Keratinocyte (primary cell): ENCODE measurements around the gene HAO2. TPM values are rescaled to one million over a fixed set of nuclear protein-coding genes. Genes with fewer than 3 reads are reported as not detected.

ENCODE experiments used
- DNase-seq: peaks from one replicate; pipeline ENCODE4 v3.0.0-alpha.2; 2011; ENCODE audit warnings: low read depth, missing footprints, low spot score
- FAIRE-seq: peaks from 2 replicates; lab custom pipeline; 2011; peaks lifted over from hg19 to GRCh38; lab: Jason Lieb, UNC
- H2AFZ ChIP-seq: 2 replicates; pipeline ENCODE4 v1.6.0; 2012; ENCODE audit warnings: low read length, control low read depth, inconsistent platforms; ENCODE audit not compliant: control insufficient read depth
- H3K27ac ChIP-seq: 2 replicates; pipeline ENCODE4 v1.5.1; 2011; ENCODE audit warnings: low read length; ENCODE audit not compliant: control insufficient read depth, insufficient read depth
- H3K27me3 ChIP-seq: 3 replicates; pipeline ENCODE4 v1.6.0; 2011; ENCODE audit warnings: low read length; ENCODE audit not compliant: control insufficient read depth, insufficient read depth; ENCODE audit errors: extremely low read depth
- H3K36me3 ChIP-seq, 2 experiments: 2 replicates in 1 of 2; 3 replicates in 1 of 2; pipeline ENCODE4 v1.5.1; 2011; ENCODE audit warnings: low read length in 2 of 2, mild to moderate bottlenecking in 1 of 2; ENCODE audit not compliant: control insufficient read depth in 2 of 2, insufficient read depth in 2 of 2; ENCODE audit errors: extremely low read depth in 1 of 2
- H3K4me1 ChIP-seq: 3 replicates; pipeline ENCODE4 v1.5.1; 2011; ENCODE audit warnings: low read length; ENCODE audit not compliant: control insufficient read depth, insufficient read depth; ENCODE audit errors: extremely low read depth
- H3K4me2 ChIP-seq: 3 replicates; pipeline ENCODE4 v1.6.0; 2011; ENCODE audit warnings: low read depth, low read length; ENCODE audit not compliant: control insufficient read depth, insufficient read depth; ENCODE audit errors: extremely low read depth
- H3K4me3 ChIP-seq, 3 experiments: fragments of 200-600 bp in 1 of 3; sonication (generic) in 1 of 3; 2 replicates in 2 of 3; 3 replicates in 1 of 3; pipeline ENCODE4 v1.5.1; 2011 to 2016; ENCODE audit warnings: low read length in 3 of 3, mild to moderate bottlenecking in 3 of 3, control low read depth in 2 of 3, inconsistent platforms in 1 of 3, low read depth in 1 of 3, mixed read lengths in 1 of 3, mixed run types in 1 of 3, moderate library complexity in 1 of 3; ENCODE audit not compliant: control insufficient read depth in 2 of 3, insufficient read depth in 2 of 3; ENCODE audit errors: extremely low read depth in 1 of 3
- H3K79me2 ChIP-seq: 2 replicates; pipeline ENCODE4 v1.6.0; 2012; ENCODE audit warnings: low read length; ENCODE audit not compliant: control insufficient read depth, insufficient read depth
- H3K9ac ChIP-seq: 3 replicates; pipeline ENCODE4 v1.6.0; 2011; ENCODE audit warnings: low read length; ENCODE audit not compliant: control insufficient read depth, insufficient read depth; ENCODE audit errors: extremely low read depth
- H3K9me1 ChIP-seq: 3 replicates; pipeline ENCODE4 v1.6.0; 2011; ENCODE audit warnings: low read length; ENCODE audit not compliant: control insufficient read depth, insufficient read depth; ENCODE audit errors: extremely low read depth
- H3K9me3 ChIP-seq: 2 replicates; pipeline ENCODE4 v1.5.1; 2012; ENCODE audit warnings: low read depth, low read length; ENCODE audit not compliant: control insufficient read depth
- H4K20me1 ChIP-seq: 3 replicates; pipeline ENCODE4 v1.6.0; 2011; ENCODE audit warnings: low read length; ENCODE audit not compliant: control insufficient read depth, insufficient read depth; ENCODE audit errors: extremely low read depth
- CTCF ChIP-seq, 3 experiments: IDR thresholded peaks in 1 of 3; conservative IDR thresholded peaks in 1 of 3; optimal IDR thresholded peaks in 1 of 3; 2 replicates in 2 of 3; 3 replicates in 1 of 3; pipeline versions ENCODE3 to v1.5.1; 2011; ENCODE audit warnings: low read length in 3 of 3, mild to moderate bottlenecking in 3 of 3, moderate library complexity in 2 of 3, control low read depth in 1 of 3, inconsistent platforms in 1 of 3; ENCODE audit not compliant: insufficient read depth in 2 of 3; ENCODE audit errors: extremely low read depth in 1 of 3
- EZH2 ChIP-seq: IDR thresholded peaks from one replicate; pipeline ENCODE4 v1.6.1; 2012; ENCODE audit warnings: inconsistent platforms, mild to moderate bottlenecking, low read length, moderate library complexity
- dilution Hi-C: fragments of 300-500 bp; cut with MboI; formaldehyde crosslinking; loops from one replicate; pipeline ENCODE4 v1.7.0; 2020; ENCODE audit warnings: low sequenced_read_pairs; ENCODE audit not compliant: extremely low pct_ligation_motif_present
- polyA plus RNA-seq, 5 experiments: library from polyadenylated mRNA; depleted of rRNA in 3 of 5; stranded (reverse) in 3 of 5; stranded (forward) in 1 of 5; unstranded in 1 of 5; fragments of >200 nt; gene quantifications; 1 replicate in 1 of 5; 2 replicates in 3 of 5; 3 replicates in 1 of 5; pipeline versions ENCODE4 v1.2.1 to v1.2.3, GENCODE V29; 2011 to 2012; ENCODE audit warnings: missing spikeins in 2 of 5, low read depth in 1 of 5, low replicate concordance in 1 of 5

HAO2 gene
- polyA plus RNA-seq, 1 donor (not counting 4 experiments of a cell fraction or from before 2014, with no cell fraction given), result not detected

GRCh38 chr1:119428991-119429390, 60.4 kb downstream of the HAO2 start:
- H3K9me1 ChIP-seq, result no peaks in the 10 kb centered on the region
- no peak overlapping the region for H3K9ac ChIP-seq
- H3K27me3 ChIP-seq, result peaks cover 26% of the 10 kb centered on the region
- no peak overlapping the region for H3K4me3 ChIP-seq
- H3K9me3 ChIP-seq, result no peaks in the 10 kb centered on the region
- no peak overlapping the region for H3K4me2 ChIP-seq
- no peaks in the 10 kb centered on the region for H3K79me2 ChIP-seq
- DNase-seq (no peak), FAIRE-seq (no peak)
- H4K20me1 ChIP-seq, result no peaks in the 10 kb centered on the region
- no peaks in the 10 kb centered on the region for H3K36me3 ChIP-seq
- no peak overlapping the region for H2AFZ ChIP-seq
- no peak overlapping the region for H3K27ac ChIP-seq
- TF ChIP-seq EZH2, result no peak
- no peak for TF ChIP-seq CTCF (optimal IDR thresholded peaks at IDR 0.05 in 1 of 3, IDR thresholded peaks at IDR 0.05 in 1 of 3, conservative IDR thresholded peaks at IDR 0.05 in 1 of 3; ENCODE audit: extremely low read depth in 1 of 3, insufficient read depth in 2 of 3, low read length in 3 of 3)
- dilution Hi-C loops, result no loop called here
- H3K4me1 ChIP-seq, result no peaks in the 10 kb centered on the region

DNA sequence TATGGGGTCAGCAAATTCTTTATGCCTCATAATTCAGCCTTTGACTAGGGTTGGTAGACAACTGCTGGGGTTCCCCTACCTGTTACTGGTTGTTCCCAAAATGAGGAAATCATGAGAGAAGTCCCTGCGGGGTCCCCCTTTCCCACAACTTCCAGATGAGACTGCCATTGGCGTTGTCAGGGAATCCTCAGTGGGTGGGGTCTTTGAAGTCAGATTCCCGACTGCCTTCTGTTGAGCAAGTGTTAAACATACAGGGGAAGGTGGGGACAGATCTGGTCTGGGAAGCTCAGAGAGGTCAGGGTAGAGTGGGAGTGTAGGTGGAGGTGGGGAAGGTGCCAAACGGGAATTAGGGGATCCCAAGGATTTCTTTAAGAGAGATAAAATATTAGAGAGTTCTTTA, 61.1 kb downstream of the HAO2 start:
- Histone ChIP-seq H3K27me3 (peaks cover 26% of the 10 kb centered on the region), H2AFZ (no peak overlapping the region), H3K4me3 (no peak overlapping the region), H3K27ac (no peak overlapping the region), H4K20me1 (no peaks in the 10 kb centered on the region), H3K4me2 (no peak overlapping the region), H3K9ac (no peak overlapping the region), H3K79me2 (no peaks in the 10 kb centered on the region), H3K36me3 (no peaks in the 10 kb centered on the region), H3K9me3 (no peaks in the 10 kb centered on the region), H3K4me1 (no peaks in the 10 kb centered on the region), H3K9me1 (no peaks in the 10 kb centered on the region)
- dilution Hi-C loops, result no loop called here
- no peak for DNase-seq
- no peak for TF ChIP-seq CTCF (optimal IDR thresholded peaks at IDR 0.05 in 1 of 3, IDR thresholded peaks at IDR 0.05 in 1 of 3, conservative IDR thresholded peaks at IDR 0.05 in 1 of 3; ENCODE audit: extremely low read depth in 1 of 3, insufficient read depth in 2 of 3, low read length in 3 of 3)
- TF ChIP-seq EZH2, result no peak
- no peak for FAIRE-seq
